ENCODE data around the gene TMEM259. TPM values are rescaled to one million over a fixed set of nuclear protein-coding genes. Genes with fewer than 3 reads are reported as not detected.

Gene TMEM259
- total and polyA plus RNA-seq, 2 of the 13 experiments (the other 11 are each of a cell fraction or from before 2014, with no cell fraction given): 64.7 to 164 TPM

- TF ChIP-seq, protein P1, sequence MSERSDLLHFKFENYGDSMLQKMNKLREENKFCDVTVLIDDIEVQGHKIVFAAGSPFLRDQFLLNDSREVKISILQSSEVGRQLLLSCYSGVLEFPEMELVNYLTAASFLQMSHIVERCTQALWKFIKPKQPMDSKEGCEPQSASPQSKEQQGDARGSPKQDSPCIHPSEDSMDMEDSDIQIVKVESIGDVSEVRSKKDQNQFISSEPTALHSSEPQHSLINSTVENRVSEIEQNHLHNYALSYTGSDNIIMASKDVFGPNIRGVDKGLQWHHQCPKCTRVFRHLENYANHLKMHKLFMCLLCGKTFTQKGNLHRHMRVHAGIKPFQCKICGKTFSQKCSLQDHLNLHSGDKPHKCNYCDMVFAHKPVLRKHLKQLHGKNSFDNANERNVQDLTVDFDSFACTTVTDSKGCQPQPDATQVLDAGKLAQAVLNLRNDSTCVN (CRISPR knock-in tag; IDR thresholded peaks at IDR 0.05; ENCODE audit: borderline replicate concordance): no peak
- TF ChIP-seq U2AF2 (IDR thresholded peaks at IDR 0.05; ENCODE audit: low read depth, low read length) (0 out of 2 replicates have a peak, but pooled peaks have one; percentile 40), NFIC (IDR thresholded peaks at IDR 0.05; ENCODE audit: low read length) (no peak), ZNF460 (CRISPR knock-in tag; IDR thresholded peaks at IDR 0.05; ENCODE audit: borderline replicate concordance) (peak; percentile 27; the same call in 1 of the 2 replicates), CENPX (CRISPR knock-in tag; IDR thresholded peaks at IDR 0.05) (no peak), TARDBP (CRISPR knock-in tag; IDR thresholded peaks at IDR 0.05) (peak; percentile 63), HNRNPH1 (optimal IDR thresholded peaks at IDR 0.05; ENCODE audit: low read depth, low read length) (no peak), ZNF530 (CRISPR knock-in tag; IDR thresholded peaks at IDR 0.05; ENCODE audit: low read depth) (no peak), ESRRA (CRISPR knock-in tag; IDR thresholded peaks at IDR 0.05; ENCODE audit: low read depth) (no peak), ASH2L (IDR thresholded peaks at IDR 0.05; ENCODE audit: insufficient read length, low read depth, low read length) (peak; percentile 90), ZNF224 (CRISPR knock-in tag; IDR thresholded peaks at IDR 0.05) (peak; percentile 83; the same call in 1 of the 2 replicates), IKZF1 (IDR thresholded peaks at IDR 0.05) (no peak), RAD21 (CRISPR knock-in tag; IDR thresholded peaks at IDR 0.05) (peak; percentile 58), ZNF496 (CRISPR knock-in tag; IDR thresholded peaks at IDR 0.05; ENCODE audit: insufficient replicate concordance) (no peak), SKIL (CRISPR knock-in tag; IDR thresholded peaks at IDR 0.05; ENCODE audit: borderline replicate concordance) (no peak), USF2 (IDR thresholded peaks at IDR 0.05; ENCODE audit: low read depth, low read length) (no peak), USF2 (CRISPR knock-in tag; IDR thresholded peaks at IDR 0.05; ENCODE audit: borderline replicate concordance) (no peak; the same call in 1 of the 2 replicates), CREM (IDR thresholded peaks at IDR 0.05) (peak; percentile 88), CREM (CRISPR knock-in tag; IDR thresholded peaks at IDR 0.05) (peak; percentile 69), ZNF784 (CRISPR knock-in tag; IDR thresholded peaks at IDR 0.05; ENCODE audit: borderline replicate concordance) (peak; percentile 65; the same call in 1 of the 2 replicates), STAT5B (CRISPR knock-in tag; IDR thresholded peaks at IDR 0.05) (no peak)
- TF ChIP-seq, protein P2, sequence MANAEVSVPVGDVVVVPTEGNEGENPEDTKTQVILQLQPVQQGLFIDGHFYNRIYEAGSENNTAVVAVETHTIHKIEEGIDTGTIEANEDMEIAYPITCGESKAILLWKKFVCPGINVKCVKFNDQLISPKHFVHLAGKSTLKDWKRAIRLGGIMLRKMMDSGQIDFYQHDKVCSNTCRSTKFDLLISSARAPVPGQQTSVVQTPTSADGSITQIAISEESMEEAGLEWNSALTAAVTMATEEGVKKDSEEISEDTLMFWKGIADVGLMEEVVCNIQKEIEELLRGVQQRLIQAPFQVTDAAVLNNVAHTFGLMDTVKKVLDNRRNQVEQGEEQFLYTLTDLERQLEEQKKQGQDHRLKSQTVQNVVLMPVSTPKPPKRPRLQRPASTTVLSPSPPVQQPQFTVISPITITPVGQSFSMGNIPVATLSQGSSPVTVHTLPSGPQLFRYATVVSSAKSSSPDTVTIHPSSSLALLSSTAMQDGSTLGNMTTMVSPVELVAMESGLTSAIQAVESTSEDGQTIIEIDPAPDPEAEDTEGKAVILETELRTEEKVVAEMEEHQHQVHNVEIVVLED (CRISPR knock-in tag; IDR thresholded peaks at IDR 0.05; ENCODE audit: borderline replicate concordance): peak; percentile 83; the same call in 1 of the 2 replicates
These were observed 36.6 kb downstream of the TMEM259 start, which contains the start of gene WDR18 (continued) for GRCh38 chr19:984165-984967.

Data from HepG2 (cell line).